Mucosa of rectum (tissue), 2 donors: ENCODE results near the gene NIT2.
"Not testable (repeated sequence)": the region's sequence is repeated elsewhere in the genome, so short reads cannot be mapped to it uniquely, and the experiment has no call there.

Source experiments
- H3K27ac ChIP-seq, 2 donors: one replicate each; pipeline ENCODE4 v1.7.0; 2013; ENCODE audit warnings: inconsistent platforms in 2 of 2, low read depth in 2 of 2, low read length in 2 of 2
- H3K27me3 ChIP-seq, 2 donors: one replicate each; pipeline ENCODE4 v1.7.0; 2013; ENCODE audit warnings: low read length in 2 of 2; ENCODE audit not compliant: control insufficient read depth in 2 of 2, insufficient read depth in 2 of 2
- H3K36me3 ChIP-seq, 2 donors: one replicate each; pipeline ENCODE4 v1.7.0; 2013; ENCODE audit warnings: low read length in 2 of 2; ENCODE audit not compliant: control insufficient read depth in 2 of 2, insufficient read depth in 2 of 2
- H3K4me1 ChIP-seq, 2 donors: one replicate each; pipeline ENCODE4 v1.7.0; 2013; ENCODE audit warnings: low read length in 2 of 2, mild to moderate bottlenecking in 1 of 2; ENCODE audit not compliant: control insufficient read depth in 2 of 2, insufficient read depth in 2 of 2
- H3K4me3 ChIP-seq, 2 donors: one replicate each; pipeline ENCODE4 v1.7.0; 2013; ENCODE audit warnings: low read length in 2 of 2
- H3K9ac ChIP-seq, 2 donors: one replicate each; pipeline ENCODE4 v1.7.0; 2013; ENCODE audit warnings: low read length in 2 of 2, low read depth in 1 of 2, mild to moderate bottlenecking in 1 of 2
- H3K9me3 ChIP-seq, 2 donors: one replicate each; pipeline ENCODE4 v1.7.0; 2013; ENCODE audit warnings: low read length in 2 of 2; ENCODE audit not compliant: control insufficient read depth in 2 of 2
- donor health status: healthy.
- donor health status: Normal muscosa, but diverticular disease.

The NIT2 gene

DNA sequence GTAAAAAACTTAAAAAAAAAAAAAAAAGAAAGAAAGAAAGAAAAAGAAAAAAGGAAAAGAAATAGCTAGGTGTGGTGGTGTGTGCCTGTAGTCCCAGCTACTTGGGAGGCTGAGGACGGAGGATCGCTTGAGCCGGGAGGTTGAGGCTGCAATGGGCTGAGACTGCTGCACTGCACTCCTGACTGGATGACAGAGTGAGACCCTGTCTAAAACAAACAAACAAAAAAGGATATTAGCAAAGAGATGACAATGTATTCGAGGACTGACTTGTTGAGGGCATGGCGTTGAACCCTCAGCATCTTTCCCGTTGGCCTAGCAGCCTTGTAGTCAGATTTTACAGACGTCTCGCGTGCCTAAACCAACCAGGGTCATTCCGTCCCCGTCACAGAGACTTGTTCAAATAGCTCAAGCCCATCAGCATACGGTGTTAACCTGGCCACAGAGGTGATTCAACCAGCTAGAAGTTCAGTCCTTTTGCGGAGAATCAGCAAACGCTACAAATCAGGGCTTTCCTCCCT lies 528 bp upstream of the NIT2 start:
- H3K9me3 ChIP-seq = no peaks in the 10 kb centered on the region
- peak overlapping the region; percentile 46 to 62 for H3K27ac ChIP-seq
- peaks cover 7 to 9% of the 10 kb centered on the region in 2 donors for H3K4me1 ChIP-seq
- H3K36me3 ChIP-seq = peaks cover 0 to 5% of the 10 kb centered on the region in 2 donors
- peak overlapping the region; percentile 78 to 86 for H3K4me3 ChIP-seq
- H3K9ac ChIP-seq = peak overlapping the region; percentile 53 to 80
- H3K27me3 ChIP-seq = no peaks in the 10 kb centered on the region

- no peaks in the 10 kb centered on the region for H3K9me3 ChIP-seq
- H3K36me3 ChIP-seq = peaks cover 4 to 12% of the 10 kb centered on the region in 2 donors
- H3K27me3 ChIP-seq = no peaks in the 10 kb centered on the region
- no peak overlapping the region for H3K27ac ChIP-seq
- H3K4me1 ChIP-seq = peaks cover 7 to 9% of the 10 kb centered on the region in 2 donors
- peak overlapping the region; percentile 78 to 86 for H3K4me3 ChIP-seq
- peak overlapping the region; percentile 74 to 80 for H3K9ac ChIP-seq
These were observed 877 bp downstream of the NIT2 start for GRCh38 chr3:100335434-100335833.

- not testable (repeated sequence) for H3K9me3 ChIP-seq, H3K4me1 ChIP-seq, H3K4me3 ChIP-seq, H3K9ac ChIP-seq, H3K27ac ChIP-seq, H3K27me3 ChIP-seq
- H3K36me3 ChIP-seq = peaks cover 4 to 15% of the 10 kb centered on the region in 2 donors
These were observed 1.7 kb downstream of the NIT2 start for GRCh38 chr3:100336229-100336628.

- Histone ChIP-seq H3K9ac (no peak overlapping the region), H3K27me3 (no peaks in the 10 kb centered on the region), H3K27ac (no peak overlapping the region), H3K4me3 (no peak overlapping the region), H3K36me3 (peaks cover 16 to 22% of the 10 kb centered on the region in 2 donors), H3K4me1 (peaks cover 7 to 9% of the 10 kb centered on the region in 2 donors), H3K9me3 (no peaks in the 10 kb centered on the region)
These were observed 4.4 kb downstream of the NIT2 start for GRCh38 chr3:100338911-100339310.

DNA sequence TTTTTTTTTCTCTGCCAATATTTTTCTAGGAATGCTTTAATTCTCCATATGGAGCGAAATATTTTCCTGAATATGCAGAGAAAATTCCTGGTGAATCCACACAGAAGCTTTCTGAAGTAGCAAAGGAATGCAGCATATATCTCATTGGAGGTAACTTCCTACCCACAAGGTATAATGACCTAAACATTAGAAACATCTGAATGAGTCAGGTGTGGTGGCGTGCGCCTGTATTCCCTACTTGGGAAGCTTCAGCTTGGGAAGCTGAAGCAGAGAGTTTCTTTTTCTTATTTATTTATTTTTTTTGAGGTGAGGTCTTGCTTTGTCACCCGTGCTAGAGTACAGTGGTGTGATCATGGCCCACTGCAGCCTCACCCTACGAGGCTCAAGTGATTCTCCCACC lies 5.2 kb downstream of the NIT2 start:
- H3K36me3 ChIP-seq = peaks cover 19 to 22% of the 10 kb centered on the region in 2 donors
- H3K27ac ChIP-seq = no peak overlapping the region
- H3K9me3 ChIP-seq = no peaks in the 10 kb centered on the region
- no peak overlapping the region for H3K9ac ChIP-seq
- H3K4me1 ChIP-seq = peaks cover 4% of the 10 kb centered on the region in 2 donors
- H3K4me3 ChIP-seq = no peak overlapping the region
- H3K27me3 ChIP-seq = no peaks in the 10 kb centered on the region

DNA sequence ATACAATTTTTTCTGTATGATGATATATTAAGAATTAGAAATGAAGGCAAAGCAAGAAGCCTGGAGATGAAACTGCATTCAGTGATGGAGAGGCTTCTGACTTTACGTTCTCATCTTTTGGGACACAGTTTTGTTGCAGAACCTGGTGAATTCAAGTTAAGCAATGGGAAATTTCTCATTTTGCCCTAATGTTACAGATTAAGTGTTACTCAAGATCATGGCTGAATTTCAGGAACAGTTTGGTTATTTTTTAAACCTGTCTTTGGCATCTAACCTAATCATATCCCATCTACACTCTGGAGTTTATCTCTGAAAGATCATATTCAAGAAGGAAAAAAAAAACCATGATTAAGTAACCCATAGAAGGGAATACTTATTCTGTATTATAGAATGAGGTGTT lies 6.0 kb downstream of the NIT2 start:
- no peak overlapping the region for H3K9ac ChIP-seq

GRCh38 chr3:100348727-100349126 lies 14.2 kb downstream of the NIT2 start:
- no peaks in the 10 kb centered on the region for H3K27me3 ChIP-seq
- no peaks in the 10 kb centered on the region for H3K4me1 ChIP-seq
- peaks cover 45 to 51% of the 10 kb centered on the region in 2 donors for H3K36me3 ChIP-seq
- no peak overlapping the region for H3K27ac ChIP-seq
- H3K9ac ChIP-seq = no peak overlapping the region
- no peaks in the 10 kb centered on the region for H3K9me3 ChIP-seq
- no peak overlapping the region for H3K4me3 ChIP-seq

More for the DNA sequence above, 6.0 kb downstream of the NIT2 start:
- H3K27ac ChIP-seq = no peak overlapping the region
- no peaks in the 10 kb centered on the region for H3K27me3 ChIP-seq
- no peak overlapping the region for H3K4me3 ChIP-seq
- peaks cover under 1 to 1% of the 10 kb centered on the region in 2 donors for H3K4me1 ChIP-seq
- H3K9me3 ChIP-seq = no peaks in the 10 kb centered on the region
- peaks cover 19 to 27% of the 10 kb centered on the region in 2 donors for H3K36me3 ChIP-seq

DNA sequence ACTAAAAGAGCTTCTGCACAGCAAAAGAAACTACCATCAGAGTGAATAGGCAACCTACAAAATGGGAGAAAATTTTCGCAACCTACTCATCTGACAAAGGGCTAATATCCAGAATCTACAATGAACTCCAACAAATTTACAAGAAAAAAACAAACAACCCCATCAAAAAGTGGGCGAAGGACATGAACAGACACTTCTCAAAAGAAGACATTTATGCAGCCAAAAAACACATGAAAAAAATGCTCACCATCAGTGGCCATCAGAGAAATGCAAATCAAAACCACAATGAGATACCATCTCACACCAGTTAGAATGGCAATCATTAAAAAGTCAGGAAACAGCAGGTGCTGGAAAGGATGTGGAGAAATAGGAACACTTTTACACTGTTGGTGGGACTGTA lies 17.2 kb downstream of the NIT2 start:
- H3K36me3 ChIP-seq = peaks cover 41 to 50% of the 10 kb centered on the region in 2 donors
- H3K9ac ChIP-seq, H3K4me1 ChIP-seq, H3K4me3 ChIP-seq, H3K27me3 ChIP-seq, H3K9me3 ChIP-seq, H3K27ac ChIP-seq: not testable (repeated sequence)

DNA sequence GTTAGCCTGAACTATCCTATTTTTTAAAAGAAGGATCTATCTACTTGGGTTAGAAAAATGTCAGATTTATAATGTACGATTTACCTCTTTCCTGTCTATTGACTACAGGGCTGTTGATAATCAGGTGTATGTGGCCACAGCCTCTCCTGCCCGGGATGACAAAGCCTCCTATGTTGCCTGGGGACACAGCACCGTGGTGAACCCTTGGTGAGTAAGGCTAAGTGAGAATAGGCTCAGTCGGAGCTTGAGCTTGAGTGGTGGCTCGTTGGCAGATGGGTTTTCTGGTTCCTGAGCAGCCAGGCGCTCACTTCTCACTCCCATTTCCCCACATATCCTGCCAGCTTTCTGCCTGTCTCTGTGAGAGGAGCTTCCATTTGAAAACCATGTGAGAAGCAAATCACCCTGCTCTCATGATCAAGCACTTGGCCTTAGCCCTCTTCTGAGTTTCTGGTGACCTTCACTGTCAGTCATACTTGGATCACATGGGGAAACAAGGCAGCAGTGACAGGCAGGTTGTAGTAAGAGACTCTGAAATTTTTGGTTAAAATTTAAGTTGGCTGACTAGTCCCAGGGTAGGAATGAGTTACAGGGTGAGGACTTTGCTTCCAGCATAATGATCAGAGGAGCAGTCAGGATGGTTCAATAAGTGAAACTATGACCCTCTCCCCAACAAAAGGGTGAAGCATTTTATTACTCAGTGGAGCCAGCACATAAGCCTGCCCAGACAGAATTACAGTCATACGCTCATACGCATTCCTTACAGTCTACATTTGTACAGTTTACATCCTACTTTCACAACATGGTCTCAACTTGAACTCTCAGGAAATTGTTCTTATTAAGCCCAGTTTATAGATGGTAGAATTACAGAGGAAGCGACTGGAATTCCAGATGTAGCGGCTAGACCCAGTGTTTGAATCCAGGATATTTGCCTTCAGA lies 18.0 kb downstream of the NIT2 start:
- Histone ChIP-seq H3K9me3 (no peaks in the 10 kb centered on the region), H3K9ac (no peak overlapping the region), H3K27me3 (no peaks in the 10 kb centered on the region), H3K4me3 (no peak overlapping the region), H3K27ac (no peak overlapping the region), H3K36me3 (peaks cover 40 to 45% of the 10 kb centered on the region in 2 donors), H3K4me1 (no peaks in the 10 kb centered on the region)

DNA sequence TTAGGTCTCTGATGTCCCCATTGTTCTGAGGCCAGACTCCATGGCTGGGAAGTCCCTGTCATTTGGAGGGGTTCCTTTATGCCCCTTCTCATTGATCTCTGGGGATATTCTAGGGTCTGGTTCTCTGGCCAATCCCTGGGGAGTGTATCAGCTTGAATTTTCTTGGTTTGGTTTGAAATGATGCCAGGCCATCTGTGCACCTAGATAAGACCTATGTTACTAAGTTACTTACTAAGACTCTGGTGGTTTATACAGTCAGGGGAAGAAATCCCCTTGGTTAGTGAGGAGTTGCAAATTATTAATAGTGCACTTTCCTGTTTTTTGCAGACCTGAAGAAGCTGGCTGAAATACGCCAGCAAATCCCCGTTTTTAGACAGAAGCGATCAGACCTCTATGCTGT lies 20.3 kb downstream of the NIT2 start:
- H3K4me3 ChIP-seq = no peak overlapping the region
- H3K4me1 ChIP-seq = no peaks in the 10 kb centered on the region
- H3K9ac ChIP-seq = no peak overlapping the region
- H3K36me3 ChIP-seq = peaks cover 32 to 37% of the 10 kb centered on the region in 2 donors
- no peak overlapping the region for H3K27ac ChIP-seq
- no peaks in the 10 kb centered on the region for H3K27me3 ChIP-seq
- H3K9me3 ChIP-seq = no peaks in the 10 kb centered on the region
